Keratinocyte (primary cell): ENCODE results near the gene NME7. TPM values are rescaled to one million over a fixed set of nuclear protein-coding genes. Genes with fewer than 3 reads are reported as not detected.

Experiments used
- DNase-seq: peaks from one replicate; pipeline ENCODE4 v3.0.0-alpha.2; 2011; ENCODE audit warnings: low read depth, missing footprints, low spot score
- FAIRE-seq: peaks from 2 replicates; lab custom pipeline; 2011; peaks lifted over from hg19 to GRCh38; lab: Jason Lieb, UNC
- H2AFZ ChIP-seq: 2 replicates; pipeline ENCODE4 v1.6.0; 2012; ENCODE audit warnings: low read length, control low read depth, inconsistent platforms; ENCODE audit not compliant: control insufficient read depth
- H3K27ac ChIP-seq: 2 replicates; pipeline ENCODE4 v1.5.1; 2011; ENCODE audit warnings: low read length; ENCODE audit not compliant: control insufficient read depth, insufficient read depth
- H3K27me3 ChIP-seq: 3 replicates; pipeline ENCODE4 v1.6.0; 2011; ENCODE audit warnings: low read length; ENCODE audit not compliant: control insufficient read depth, insufficient read depth; ENCODE audit errors: extremely low read depth
- H3K36me3 ChIP-seq, 2 experiments: 2 replicates in 1 of 2; 3 replicates in 1 of 2; pipeline ENCODE4 v1.5.1; 2011; ENCODE audit warnings: low read length in 2 of 2, mild to moderate bottlenecking in 1 of 2; ENCODE audit not compliant: control insufficient read depth in 2 of 2, insufficient read depth in 2 of 2; ENCODE audit errors: extremely low read depth in 1 of 2
- H3K4me1 ChIP-seq: 3 replicates; pipeline ENCODE4 v1.5.1; 2011; ENCODE audit warnings: low read length; ENCODE audit not compliant: control insufficient read depth, insufficient read depth; ENCODE audit errors: extremely low read depth
- H3K4me2 ChIP-seq: 3 replicates; pipeline ENCODE4 v1.6.0; 2011; ENCODE audit warnings: low read depth, low read length; ENCODE audit not compliant: control insufficient read depth, insufficient read depth; ENCODE audit errors: extremely low read depth
- H3K4me3 ChIP-seq, 3 experiments: fragments of 200-600 bp in 1 of 3; sonication (generic) in 1 of 3; 2 replicates in 2 of 3; 3 replicates in 1 of 3; pipeline ENCODE4 v1.5.1; 2011 to 2016; ENCODE audit warnings: low read length in 3 of 3, mild to moderate bottlenecking in 3 of 3, control low read depth in 2 of 3, inconsistent platforms in 1 of 3, low read depth in 1 of 3, mixed read lengths in 1 of 3, mixed run types in 1 of 3, moderate library complexity in 1 of 3; ENCODE audit not compliant: control insufficient read depth in 2 of 3, insufficient read depth in 2 of 3; ENCODE audit errors: extremely low read depth in 1 of 3
- H3K79me2 ChIP-seq: 2 replicates; pipeline ENCODE4 v1.6.0; 2012; ENCODE audit warnings: low read length; ENCODE audit not compliant: control insufficient read depth, insufficient read depth
- H3K9ac ChIP-seq: 3 replicates; pipeline ENCODE4 v1.6.0; 2011; ENCODE audit warnings: low read length; ENCODE audit not compliant: control insufficient read depth, insufficient read depth; ENCODE audit errors: extremely low read depth
- H3K9me1 ChIP-seq: 3 replicates; pipeline ENCODE4 v1.6.0; 2011; ENCODE audit warnings: low read length; ENCODE audit not compliant: control insufficient read depth, insufficient read depth; ENCODE audit errors: extremely low read depth
- H3K9me3 ChIP-seq: 2 replicates; pipeline ENCODE4 v1.5.1; 2012; ENCODE audit warnings: low read depth, low read length; ENCODE audit not compliant: control insufficient read depth
- H4K20me1 ChIP-seq: 3 replicates; pipeline ENCODE4 v1.6.0; 2011; ENCODE audit warnings: low read length; ENCODE audit not compliant: control insufficient read depth, insufficient read depth; ENCODE audit errors: extremely low read depth
- EZH2 ChIP-seq: IDR thresholded peaks from one replicate; pipeline ENCODE4 v1.6.1; 2012; ENCODE audit warnings: inconsistent platforms, mild to moderate bottlenecking, low read length, moderate library complexity
- dilution Hi-C: fragments of 300-500 bp; cut with MboI; formaldehyde crosslinking; loops from one replicate; pipeline ENCODE4 v1.7.0; 2020; ENCODE audit warnings: low sequenced_read_pairs; ENCODE audit not compliant: extremely low pct_ligation_motif_present
- polyA plus RNA-seq, 5 experiments: library from polyadenylated mRNA; depleted of rRNA in 3 of 5; stranded (reverse) in 3 of 5; stranded (forward) in 1 of 5; unstranded in 1 of 5; fragments of >200 nt; gene quantifications; 1 replicate in 1 of 5; 2 replicates in 3 of 5; 3 replicates in 1 of 5; pipeline versions ENCODE4 v1.2.1 to v1.2.3, GENCODE V29; 2011 to 2012; ENCODE audit warnings: missing spikeins in 2 of 5, low read depth in 1 of 5, low replicate concordance in 1 of 5
- TF ChIP-seq, protein P1 (sequence below), 3 experiments: IDR thresholded peaks in 1 of 3; conservative IDR thresholded peaks in 1 of 3; optimal IDR thresholded peaks in 1 of 3; 2 replicates in 2 of 3; 3 replicates in 1 of 3; pipeline versions ENCODE3 to v1.5.1; 2011; ENCODE audit warnings: low read length in 3 of 3, mild to moderate bottlenecking in 3 of 3, moderate library complexity in 2 of 3, control low read depth in 1 of 3, inconsistent platforms in 1 of 3; ENCODE audit not compliant: insufficient read depth in 2 of 3; ENCODE audit errors: extremely low read depth in 1 of 3

The NME7 gene
- polyA plus RNA-seq, 1 donor (not counting 4 experiments of a cell fraction or from before 2014, with no cell fraction given): 52.9 TPM

DNA sequence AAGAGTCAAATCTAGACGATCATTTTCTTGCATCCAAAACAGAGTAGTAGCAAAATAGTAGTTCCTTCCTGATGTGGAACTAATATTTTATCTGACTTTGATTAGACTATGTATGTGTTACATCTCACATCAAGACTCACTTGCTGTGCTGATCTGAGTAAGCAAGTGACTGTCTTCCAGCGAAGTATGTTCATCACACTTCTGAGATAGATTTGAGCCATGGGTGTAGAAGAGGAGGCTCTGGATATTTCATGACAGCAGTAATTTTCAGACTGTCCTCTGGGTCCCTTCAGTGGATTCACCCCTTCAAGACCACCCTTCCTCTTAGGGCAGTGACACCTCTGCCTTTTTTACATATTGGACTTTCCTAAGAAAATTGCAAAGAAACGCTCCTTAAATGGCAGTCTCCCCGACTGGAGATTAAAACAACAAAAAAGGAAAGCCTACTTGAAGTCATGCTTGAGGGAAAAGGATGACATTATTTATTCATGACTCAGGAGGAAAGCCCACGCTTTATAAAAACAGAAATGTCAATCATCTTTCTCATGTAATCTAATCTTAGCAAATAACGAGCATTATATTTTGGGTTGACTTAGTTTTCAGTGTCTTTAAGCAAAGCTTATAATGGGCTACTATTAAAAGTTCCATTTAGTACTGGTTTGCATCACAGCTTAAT lies 238.3 kb downstream of the NME7 start:
- TF ChIP-seq, protein P1, sequence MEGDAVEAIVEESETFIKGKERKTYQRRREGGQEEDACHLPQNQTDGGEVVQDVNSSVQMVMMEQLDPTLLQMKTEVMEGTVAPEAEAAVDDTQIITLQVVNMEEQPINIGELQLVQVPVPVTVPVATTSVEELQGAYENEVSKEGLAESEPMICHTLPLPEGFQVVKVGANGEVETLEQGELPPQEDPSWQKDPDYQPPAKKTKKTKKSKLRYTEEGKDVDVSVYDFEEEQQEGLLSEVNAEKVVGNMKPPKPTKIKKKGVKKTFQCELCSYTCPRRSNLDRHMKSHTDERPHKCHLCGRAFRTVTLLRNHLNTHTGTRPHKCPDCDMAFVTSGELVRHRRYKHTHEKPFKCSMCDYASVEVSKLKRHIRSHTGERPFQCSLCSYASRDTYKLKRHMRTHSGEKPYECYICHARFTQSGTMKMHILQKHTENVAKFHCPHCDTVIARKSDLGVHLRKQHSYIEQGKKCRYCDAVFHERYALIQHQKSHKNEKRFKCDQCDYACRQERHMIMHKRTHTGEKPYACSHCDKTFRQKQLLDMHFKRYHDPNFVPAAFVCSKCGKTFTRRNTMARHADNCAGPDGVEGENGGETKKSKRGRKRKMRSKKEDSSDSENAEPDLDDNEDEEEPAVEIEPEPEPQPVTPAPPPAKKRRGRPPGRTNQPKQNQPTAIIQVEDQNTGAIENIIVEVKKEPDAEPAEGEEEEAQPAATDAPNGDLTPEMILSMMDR (optimal IDR thresholded peaks at IDR 0.05 in 1 of 3, IDR thresholded peaks at IDR 0.05 in 1 of 3, conservative IDR thresholded peaks at IDR 0.05 in 1 of 3; ENCODE audit: extremely low read depth in 1 of 3, insufficient read depth in 2 of 3, low read length in 3 of 3): no peak
- TF ChIP-seq EZH2: no peak
- Histone ChIP-seq H3K27me3 (no peaks in the 10 kb centered on the region), H3K27ac (no peak overlapping the region), H2AFZ (no peak overlapping the region), H3K4me2 (no peak overlapping the region), H3K36me3 (peaks cover 5 to 7% of the 10 kb centered on the region in 2 experiments), H3K9me3 (no peaks in the 10 kb centered on the region), H3K9me1 (no peaks in the 10 kb centered on the region), H3K4me3 (no peak overlapping the region), H3K9ac (no peak overlapping the region), H4K20me1 (no peaks in the 10 kb centered on the region), H3K4me1 (peaks cover 9% of the 10 kb centered on the region), H3K79me2 (no peaks in the 10 kb centered on the region)
- dilution Hi-C loops: no loop called here
- FAIRE-seq: no peak
- DNase-seq: no peak

DNA sequence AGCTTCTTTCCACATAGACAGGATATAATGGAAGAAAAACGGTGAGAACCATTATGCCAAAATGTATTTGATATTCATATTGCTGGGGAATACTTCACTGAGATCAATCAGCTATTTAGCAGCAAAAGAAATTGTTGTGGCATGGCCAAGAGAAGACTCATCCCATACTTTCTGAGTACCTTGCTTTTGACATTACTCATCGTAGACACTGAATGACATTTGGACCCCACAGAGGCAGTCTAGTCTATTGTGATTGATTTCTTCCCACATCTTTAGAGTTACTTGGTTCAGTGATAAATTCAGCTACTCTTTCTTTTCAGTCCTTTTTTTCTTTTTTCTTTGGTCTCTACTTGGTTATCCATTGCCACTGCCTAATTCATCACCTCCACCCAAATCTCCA lies 239.0 kb downstream of the NME7 start:
- no peak for DNase-seq
- no peak overlapping the region for H3K4me3 ChIP-seq
- TF ChIP-seq EZH2: no peak
- TF ChIP-seq, protein P1 (optimal IDR thresholded peaks at IDR 0.05 in 1 of 3, IDR thresholded peaks at IDR 0.05 in 1 of 3, conservative IDR thresholded peaks at IDR 0.05 in 1 of 3; ENCODE audit: extremely low read depth in 1 of 3, insufficient read depth in 2 of 3, low read length in 3 of 3): no peak
- H3K4me1 ChIP-seq: peaks cover 9% of the 10 kb centered on the region
- H3K4me2 ChIP-seq: no peak overlapping the region
- no peak overlapping the region for H3K27ac ChIP-seq
- H3K9ac ChIP-seq: no peak overlapping the region
- no peaks in the 10 kb centered on the region for H3K79me2 ChIP-seq
- H4K20me1 ChIP-seq: no peaks in the 10 kb centered on the region
- peaks cover 5 to 7% of the 10 kb centered on the region in 2 experiments for H3K36me3 ChIP-seq
- no peaks in the 10 kb centered on the region for H3K9me1 ChIP-seq
- no peaks in the 10 kb centered on the region for H3K9me3 ChIP-seq
- dilution Hi-C loops: no loop called here
- FAIRE-seq: no peak
- no peaks in the 10 kb centered on the region for H3K27me3 ChIP-seq
- no peak overlapping the region for H2AFZ ChIP-seq
